Esophagus muscularis mucosa (tissue), 3 donors: ENCODE measurements around the gene PDE4D.

Experiments used
- POLR2AphosphoS5 ChIP-seq, 2 donors: sonication (generic); formaldehyde crosslinking; IDR thresholded peaks; one replicate each; pipeline ENCODE4 v1.6.1; 2017; ENCODE audit warnings: antibody characterized with exemption in 2 of 2
- TF ChIP-seq, protein P1 (sequence below), 3 experiments: fragments of 200-600 bp in 2 of 3; fragments of 450-650 bp in 1 of 3; sonication (generic) in 2 of 3; IDR thresholded peaks; one replicate each; pipeline ENCODE4 v1.5.1; 2017 to 2019; ENCODE audit warnings: antibody characterized with exemption in 3 of 3, mild to moderate bottlenecking in 2 of 3, moderate library complexity in 1 of 3

DNA sequence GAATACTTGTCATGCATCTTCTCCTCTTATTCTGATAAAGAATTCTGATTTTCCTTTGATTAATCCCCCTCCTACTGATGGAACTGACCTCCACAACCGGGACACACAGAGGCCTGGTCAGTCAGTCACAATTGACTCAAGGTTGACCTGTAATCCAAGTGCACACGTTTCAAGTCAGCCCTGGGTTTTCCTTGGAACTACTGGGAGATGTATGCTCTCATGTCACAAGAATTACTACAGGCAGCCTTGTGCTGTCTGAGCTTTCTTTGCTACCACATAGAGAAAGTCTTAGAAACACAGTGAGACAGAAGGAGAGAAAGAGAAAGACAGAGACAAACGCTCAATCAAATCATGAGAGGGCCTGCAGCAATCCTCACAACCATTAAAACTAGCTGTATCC is 345.8 kb downstream of the PDE4D start:
- TF ChIP-seq, protein P1, sequence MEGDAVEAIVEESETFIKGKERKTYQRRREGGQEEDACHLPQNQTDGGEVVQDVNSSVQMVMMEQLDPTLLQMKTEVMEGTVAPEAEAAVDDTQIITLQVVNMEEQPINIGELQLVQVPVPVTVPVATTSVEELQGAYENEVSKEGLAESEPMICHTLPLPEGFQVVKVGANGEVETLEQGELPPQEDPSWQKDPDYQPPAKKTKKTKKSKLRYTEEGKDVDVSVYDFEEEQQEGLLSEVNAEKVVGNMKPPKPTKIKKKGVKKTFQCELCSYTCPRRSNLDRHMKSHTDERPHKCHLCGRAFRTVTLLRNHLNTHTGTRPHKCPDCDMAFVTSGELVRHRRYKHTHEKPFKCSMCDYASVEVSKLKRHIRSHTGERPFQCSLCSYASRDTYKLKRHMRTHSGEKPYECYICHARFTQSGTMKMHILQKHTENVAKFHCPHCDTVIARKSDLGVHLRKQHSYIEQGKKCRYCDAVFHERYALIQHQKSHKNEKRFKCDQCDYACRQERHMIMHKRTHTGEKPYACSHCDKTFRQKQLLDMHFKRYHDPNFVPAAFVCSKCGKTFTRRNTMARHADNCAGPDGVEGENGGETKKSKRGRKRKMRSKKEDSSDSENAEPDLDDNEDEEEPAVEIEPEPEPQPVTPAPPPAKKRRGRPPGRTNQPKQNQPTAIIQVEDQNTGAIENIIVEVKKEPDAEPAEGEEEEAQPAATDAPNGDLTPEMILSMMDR (IDR thresholded peaks at IDR 0.05), result no peak
- no peak for TF ChIP-seq POLR2AphosphoS5 (IDR thresholded peaks at IDR 0.05)
